Immature natural killer cell (primary cell): Measurements from ENCODE around the gene NSD1. TPM values are rescaled to one million over a fixed set of nuclear protein-coding genes. Genes with fewer than 3 reads are reported as not detected.
"Not testable (repeated sequence)": the region's sequence is repeated elsewhere in the genome, so short reads cannot be mapped to it uniquely, and the experiment has no call there.

Experiments
- DNase-seq, 3 donors: peaks; one replicate each; pipeline ENCODE4 v3.0.0; 2022; ENCODE audit warnings: mixed read lengths in 1 of 3
- H3K27ac Mint-ChIP-seq, 6 donors: one replicate each; pipeline ENCODE4 v1.8.0; 2020; ENCODE audit warnings: mixed read lengths in 6 of 6, mild to moderate bottlenecking in 5 of 6, inconsistent platforms in 4 of 6, moderate library complexity in 3 of 6
- H3K27me3 Mint-ChIP-seq, 3 donors: one replicate each; pipeline ENCODE4 v1.8.0; 2020 to 2021; ENCODE audit warnings: low read depth in 3 of 3, mild to moderate bottlenecking in 3 of 3, mixed read lengths in 3 of 3, moderate library complexity in 3 of 3, inconsistent platforms in 1 of 3
- H3K36me3 Mint-ChIP-seq, 3 donors: one replicate each; pipeline ENCODE4 v1.8.0; 2020; ENCODE audit warnings: mixed read lengths in 3 of 3, inconsistent platforms in 2 of 3, mild to moderate bottlenecking in 2 of 3
- H3K4me1 Mint-ChIP-seq, 2 donors: one replicate each; pipeline ENCODE4 v1.8.0; 2020; ENCODE audit warnings: inconsistent platforms in 2 of 2, mild to moderate bottlenecking in 2 of 2, mixed read lengths in 2 of 2, moderate library complexity in 1 of 2
- H3K4me3 Mint-ChIP-seq, 5 donors: one replicate each; pipeline ENCODE4 v1.8.0; 2020; ENCODE audit warnings: mild to moderate bottlenecking in 5 of 5, mixed read lengths in 5 of 5, inconsistent platforms in 3 of 5, moderate library complexity in 3 of 5
- H3K9me3 Mint-ChIP-seq, 6 donors: one replicate each; pipeline ENCODE4 v1.8.0; 2020; ENCODE audit warnings: mild to moderate bottlenecking in 6 of 6, mixed read lengths in 6 of 6, inconsistent platforms in 4 of 6, moderate library complexity in 3 of 6
- polyA plus RNA-seq, 3 donors: library from polyadenylated mRNA; unstranded; fragments of 300-500 nt; fragmentation: Illumina TruSeq; gene quantifications; one replicate each; pipeline ENCODE4 v1.2.3, GENCODE V29; 2021

The NSD1 gene
- polyA plus RNA-seq, 3 donors from 2014 or later: 17.3 to 92.9 (median 19.7) TPM

DNA sequence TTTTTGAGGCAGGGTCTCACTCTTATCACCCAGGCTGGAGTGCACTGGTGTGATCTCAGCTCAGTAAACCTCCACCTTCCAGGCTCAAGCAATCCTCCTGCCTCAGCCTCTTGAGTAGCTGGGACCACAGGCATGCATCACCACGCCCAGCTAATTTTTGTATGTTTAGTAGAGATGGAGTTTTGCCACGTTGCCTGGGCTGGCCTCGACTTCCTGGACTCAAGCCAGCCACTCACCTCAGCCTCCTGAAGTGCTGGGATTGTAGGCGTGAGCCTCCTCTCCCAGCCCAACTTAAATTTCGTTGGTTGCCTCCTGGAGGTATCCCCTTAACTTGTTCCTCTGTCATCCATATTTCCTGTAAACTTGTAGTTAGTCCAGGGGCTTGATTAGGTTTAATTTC is 122.7 kb downstream of the NSD1 start:
- no peaks in the 10 kb centered on the region for H3K9me3 Mint-ChIP-seq
- no peak overlapping the region for H3K4me3 Mint-ChIP-seq
- peaks cover 2 to 13% of the 10 kb centered on the region in 2 donors for H3K4me1 Mint-ChIP-seq
- H3K36me3 Mint-ChIP-seq: peaks cover 18 to 54% (median 30%) of the 10 kb centered on the region in 3 donors
- peaks cover 0 to 8% (median 0%) of the 10 kb centered on the region in 3 donors for H3K27me3 Mint-ChIP-seq
- no peak for DNase-seq
- H3K27ac Mint-ChIP-seq: peak overlapping the region in 1 of 6 donors; percentile 58

DNA sequence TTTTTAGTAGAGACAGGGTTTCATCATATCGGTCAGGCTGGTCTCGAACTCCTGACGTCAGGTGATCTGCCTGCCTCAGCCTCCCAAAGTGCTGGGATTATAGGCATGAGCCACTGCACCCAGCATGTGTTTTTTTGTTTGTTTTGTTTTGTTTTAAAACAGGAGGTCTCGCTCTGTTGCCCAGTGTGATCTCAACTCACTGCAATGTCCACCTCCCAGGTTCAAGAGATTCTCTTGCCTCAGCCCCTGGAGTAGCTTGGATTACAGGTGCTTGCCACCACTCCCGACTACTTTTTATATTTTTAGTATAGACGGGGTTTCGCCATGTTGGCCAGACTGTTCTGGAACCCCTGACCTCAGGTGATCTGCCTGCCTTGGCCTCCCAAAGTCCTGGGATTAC is 125.1 kb downstream of the NSD1 start:
- not testable (repeated sequence) for H3K9me3 Mint-ChIP-seq, H3K4me1 Mint-ChIP-seq, DNase-seq, H3K4me3 Mint-ChIP-seq, H3K27me3 Mint-ChIP-seq
- Mint-ChIP-seq H3K36me3 (peaks cover 14 to 52% (median 16%) of the 10 kb centered on the region in 3 donors), H3K27ac (peak overlapping the region in 1 of 6 donors; percentile 29)

GRCh38 chr5:177260961-177261360 is 127.4 kb downstream of the NSD1 start:
- peaks cover 12 to 47% (median 14%) of the 10 kb centered on the region in 3 donors for H3K36me3 Mint-ChIP-seq
- no peaks in the 10 kb centered on the region for H3K9me3 Mint-ChIP-seq
- H3K27me3 Mint-ChIP-seq: peaks cover 0 to 9% (median 0%) of the 10 kb centered on the region in 3 donors
- peaks cover under 1 to 2% of the 10 kb centered on the region in 2 donors for H3K4me1 Mint-ChIP-seq
- no peak overlapping the region for H3K27ac Mint-ChIP-seq
- no peak for DNase-seq
- no peak overlapping the region for H3K4me3 Mint-ChIP-seq

GRCh38 chr5:177261510-177261909 is 127.9 kb downstream of the NSD1 start:
- H3K27ac Mint-ChIP-seq: peak overlapping the region in 1 of 6 donors; percentile 48
- H3K27me3 Mint-ChIP-seq: peaks cover 0 to 9% (median 2%) of the 10 kb centered on the region in 3 donors
- no peak overlapping the region for H3K4me3 Mint-ChIP-seq
- no peaks in the 10 kb centered on the region for H3K9me3 Mint-ChIP-seq
- no peak for DNase-seq
- peaks cover 12 to 51% (median 14%) of the 10 kb centered on the region in 3 donors for H3K36me3 Mint-ChIP-seq
- no peaks in the 10 kb centered on the region for H3K4me1 Mint-ChIP-seq

DNA sequence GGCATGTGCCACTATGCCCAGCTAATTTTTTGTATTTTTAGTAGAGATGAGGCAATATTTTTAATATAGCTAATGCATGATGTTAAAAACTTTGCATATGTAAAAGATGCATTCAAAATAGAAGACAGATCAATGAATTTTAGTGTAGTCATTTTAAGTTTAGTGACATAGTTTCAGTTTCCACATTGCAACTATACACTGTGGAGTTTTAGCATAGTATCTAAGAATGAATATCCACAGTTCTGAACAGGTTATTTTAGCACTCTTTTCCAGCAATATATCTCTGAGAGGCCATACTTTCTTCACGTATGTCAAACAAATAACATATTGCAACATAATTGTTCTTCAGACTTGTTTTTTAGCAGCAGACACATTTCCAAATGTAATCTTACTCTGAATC is 130.6 kb downstream of the NSD1 start:
- Mint-ChIP-seq H3K9me3 (no peaks in the 10 kb centered on the region), H3K4me3 (no peak overlapping the region), H3K4me1 (no peaks in the 10 kb centered on the region), H3K27me3 (peaks cover 0 to 6% (median 2%) of the 10 kb centered on the region in 3 donors), H3K36me3 (peaks cover 14 to 45% (median 18%) of the 10 kb centered on the region in 3 donors), H3K27ac (peak overlapping the region in 1 of 6 donors; percentile 34)
- DNase-seq: no peak

- H3K4me3 Mint-ChIP-seq: no peak overlapping the region
- no peak for DNase-seq
- peaks cover 11 to 44% (median 13%) of the 10 kb centered on the region in 3 donors for H3K36me3 Mint-ChIP-seq
- no peak overlapping the region for H3K27ac Mint-ChIP-seq
- H3K9me3 Mint-ChIP-seq: no peaks in the 10 kb centered on the region
- H3K27me3 Mint-ChIP-seq: peaks cover 0 to 3% (median 2%) of the 10 kb centered on the region in 3 donors
- no peaks in the 10 kb centered on the region for H3K4me1 Mint-ChIP-seq
These were observed 131.8 kb downstream of the NSD1 start for GRCh38 chr5:177265395-177265794.

- Mint-ChIP-seq H3K4me3 (no peak overlapping the region), H3K27me3 (peaks cover 0 to 2% (median 0%) of the 10 kb centered on the region in 3 donors), H3K27ac (no peak overlapping the region), H3K4me1 (no peaks in the 10 kb centered on the region), H3K9me3 (no peaks in the 10 kb centered on the region), H3K36me3 (peaks cover 10 to 52% (median 25%) of the 10 kb centered on the region in 3 donors)
- no peak for DNase-seq
These were observed 135.8 kb downstream of the NSD1 start for GRCh38 chr5:177269232-177269895.

GRCh38 chr5:177269976-177270375 is 136.4 kb downstream of the NSD1 start:
- H3K27me3 Mint-ChIP-seq: peaks cover 0 to 2% (median 0%) of the 10 kb centered on the region in 3 donors
- no peaks in the 10 kb centered on the region for H3K9me3 Mint-ChIP-seq
- no peak for DNase-seq
- no peak overlapping the region for H3K27ac Mint-ChIP-seq
- H3K4me3 Mint-ChIP-seq: no peak overlapping the region
- H3K4me1 Mint-ChIP-seq: no peaks in the 10 kb centered on the region
- H3K36me3 Mint-ChIP-seq: peaks cover 11 to 55% (median 25%) of the 10 kb centered on the region in 3 donors

DNA sequence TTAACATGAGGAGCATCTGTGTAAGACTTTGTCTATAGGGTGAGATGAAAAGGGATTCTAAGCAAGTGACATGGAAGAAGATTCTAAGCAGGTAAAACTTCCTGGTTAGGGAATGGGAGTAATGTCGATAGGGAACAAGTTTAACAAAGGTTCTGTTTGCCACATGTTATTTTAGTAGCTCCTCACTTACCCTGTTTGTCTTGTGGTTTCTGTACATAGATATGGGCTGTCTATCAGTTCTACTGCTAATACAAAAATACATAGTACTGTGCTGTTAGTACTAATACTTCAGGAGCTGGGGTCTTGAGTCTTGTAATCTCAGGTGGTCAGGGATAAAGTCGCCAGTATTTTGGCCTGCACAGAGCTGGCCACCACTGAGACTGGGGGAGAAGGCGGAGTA is 137.1 kb downstream of the NSD1 start:
- no peak overlapping the region for H3K4me3 Mint-ChIP-seq
- H3K27me3 Mint-ChIP-seq: peaks cover 0 to 2% (median 0%) of the 10 kb centered on the region in 3 donors
- H3K9me3 Mint-ChIP-seq: no peaks in the 10 kb centered on the region
- peaks cover 14 to 55% (median 25%) of the 10 kb centered on the region in 3 donors for H3K36me3 Mint-ChIP-seq
- H3K27ac Mint-ChIP-seq: peak overlapping the region in 1 of 6 donors; percentile 45
- no peak for DNase-seq
- no peaks in the 10 kb centered on the region for H3K4me1 Mint-ChIP-seq

GRCh38 chr5:177271113-177271512 is 137.5 kb downstream of the NSD1 start:
- H3K27ac Mint-ChIP-seq: peak overlapping the region in 1 of 6 donors; percentile 23
- H3K9me3 Mint-ChIP-seq: no peaks in the 10 kb centered on the region
- DNase-seq: no peak
- H3K4me1 Mint-ChIP-seq: no peaks in the 10 kb centered on the region
- peaks cover 14 to 51% (median 25%) of the 10 kb centered on the region in 3 donors for H3K36me3 Mint-ChIP-seq
- H3K4me3 Mint-ChIP-seq: no peak overlapping the region
- H3K27me3 Mint-ChIP-seq: peaks cover 0 to 2% (median 0%) of the 10 kb centered on the region in 3 donors

DNA sequence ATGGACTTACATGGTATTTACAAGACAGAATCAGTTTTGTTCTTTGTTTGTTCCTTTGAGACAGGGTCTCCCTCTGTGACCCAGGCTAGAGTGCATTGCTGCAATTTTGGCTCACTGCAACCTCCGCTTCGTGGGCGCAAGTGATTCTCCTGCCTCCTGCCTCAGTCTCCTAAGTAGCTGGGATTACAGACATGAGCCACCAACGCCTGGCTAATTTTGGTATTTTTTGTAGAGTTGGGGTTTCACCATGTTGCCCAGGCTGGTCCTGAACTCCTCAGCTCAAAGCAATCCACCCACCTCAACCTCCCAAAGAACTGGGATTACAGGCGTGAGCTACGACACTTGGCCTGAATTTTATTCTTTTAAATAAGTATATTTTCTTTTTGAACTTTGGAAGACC is 142.3 kb downstream of the NSD1 start:
- no peaks in the 10 kb centered on the region for H3K9me3 Mint-ChIP-seq
- no peaks in the 10 kb centered on the region for H3K4me1 Mint-ChIP-seq
- H3K27me3 Mint-ChIP-seq: peaks cover 0 to under 1% (median 0%) of the 10 kb centered on the region in 3 donors
- no peak for DNase-seq
- no peak overlapping the region for H3K27ac Mint-ChIP-seq
- no peak overlapping the region for H3K4me3 Mint-ChIP-seq
- peaks cover 18 to 46% (median 25%) of the 10 kb centered on the region in 3 donors for H3K36me3 Mint-ChIP-seq

DNA sequence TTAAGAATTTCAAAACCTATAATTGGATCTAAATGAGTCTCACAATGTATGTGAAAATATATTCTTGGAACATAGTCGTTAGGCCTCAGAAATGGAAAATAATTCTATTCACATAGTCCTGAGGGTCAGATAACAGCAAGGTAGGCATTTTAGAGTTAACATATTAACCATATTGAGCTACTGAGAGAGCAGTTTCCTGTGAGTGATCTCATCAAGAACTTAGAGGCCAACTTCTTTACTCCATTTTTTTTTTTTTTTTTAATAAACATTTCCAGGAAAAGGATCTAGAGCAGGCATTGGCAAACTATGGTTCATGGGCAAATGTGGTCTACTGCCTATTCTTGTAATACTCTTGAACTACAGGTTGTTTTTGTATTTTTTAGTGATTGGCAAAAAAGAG is 143.3 kb downstream of the NSD1 start:
- Mint-ChIP-seq H3K4me3 (no peak overlapping the region), H3K27me3 (peaks cover 0 to 2% (median 0%) of the 10 kb centered on the region in 3 donors), H3K36me3 (peaks cover 20 to 43% (median 31%) of the 10 kb centered on the region in 3 donors), H3K27ac (peak overlapping the region in 2 of 6 donors; percentile 2 to 25), H3K9me3 (no peaks in the 10 kb centered on the region), H3K4me1 (no peaks in the 10 kb centered on the region)
- no peak for DNase-seq

GRCh38 chr5:177288191-177288590 is 154.6 kb downstream of the NSD1 start:
- Mint-ChIP-seq H3K27me3 (peaks cover 0 to 3% (median 0%) of the 10 kb centered on the region in 3 donors), H3K4me3 (no peak overlapping the region), H3K4me1 (peaks cover 0 to 1% of the 10 kb centered on the region in 2 donors), H3K9me3 (no peaks in the 10 kb centered on the region), H3K27ac (no peak overlapping the region), H3K36me3 (peaks cover 22 to 37% (median 28%) of the 10 kb centered on the region in 3 donors)
- DNase-seq: no peak

- H3K4me3 Mint-ChIP-seq: no peak overlapping the region
- DNase-seq: no peak
- peaks cover 22 to 36% (median 29%) of the 10 kb centered on the region in 3 donors for H3K36me3 Mint-ChIP-seq
- H3K27me3 Mint-ChIP-seq: peaks cover 0 to 10% (median 8%) of the 10 kb centered on the region in 3 donors
- peaks cover 10 to 15% of the 10 kb centered on the region in 2 donors for H3K4me1 Mint-ChIP-seq
- peak overlapping the region in 3 of 6 donors; percentile 30 to 46 (median 34) for H3K27ac Mint-ChIP-seq
- H3K9me3 Mint-ChIP-seq: no peaks in the 10 kb centered on the region
These were observed 157.4 kb downstream of the NSD1 start for GRCh38 chr5:177290816-177291596.
